HCT116 (cell line): ENCODE results near the gene NAALADL2. TPM values are rescaled to one million over a fixed set of nuclear protein-coding genes. Genes with fewer than 3 reads are reported as not detected.

Experiments used
- ATAC-seq: fragments of 200-7000 bp; cut with Tn5 transposase; 2 replicates; pipeline ENCODE4 v1.9.1; 2020; ENCODE audit warnings: mild to moderate bottlenecking, moderate library complexity
- BruUV-seq: library from RNA; stranded (reverse); fragments of 400-500 nt; replicated peaks from 2 replicates; lab custom pipeline; 2021; lab: Mats Ljungman, UMichigan
- CTCF ChIA-PET: fragments of 300-600 bp; sonication (Branson Sonifier 250); formaldehyde crosslinking; loops from one replicate; lab custom pipeline; 2021; ENCODE audit warnings: antibody characterized with exemption; lab: Charles Lee
- POLR2A ChIA-PET: fragments of 300-600, 350-600 bp; sonication (Branson Sonifier 250); formaldehyde crosslinking; loops from one replicate; lab custom pipeline; 2021; ENCODE audit warnings: antibody characterized with exemption; lab: Charles Lee
- RAD21 ChIA-PET, 2 experiments: fragments of 300-600 bp; sonication (Branson Sonifier 250); formaldehyde crosslinking; loops; one replicate each; lab custom pipeline; 2023; ENCODE audit warnings: low total read pairs in 2 of 2; ENCODE audit not compliant: uncharacterized antibody in 2 of 2, unreplicated experiment in 2 of 2, low non-redundant PET in 1 of 2; lab: Charles Lee
- DNase-seq: peaks from one replicate; pipeline ENCODE4 v3.0.0-alpha.2; 2010; ENCODE audit warnings: low read depth, low spot score
- H2AFZ ChIP-seq: fragments of 200-600 bp; shearing (Covaris generic), sonication (generic); 2 replicates; pipeline ENCODE4 v1.6.1; 2017; ENCODE audit warnings: low read depth, mixed run types, mixed read lengths, antibody characterized with exemption, low read length; ENCODE audit not compliant: poor library complexity, severe bottlenecking
- H3K27ac ChIP-seq: 2 replicates; pipeline ENCODE4 v1.5.1; 2012; ENCODE audit warnings: low read depth, low read length
- H3K27me3 ChIP-seq: fragments of 200-600 bp; sonication (generic); 2 replicates; pipeline ENCODE4 v1.6.1; 2016; ENCODE audit warnings: mixed run types, low read length, mixed read lengths; ENCODE audit not compliant: insufficient read depth
- H3K36me3 ChIP-seq, 2 experiments: fragments of 200-500 bp in 1 of 2; fragments of 200-600 bp in 1 of 2; sonication (Bioruptor generic) in 1 of 2; sonication (generic) in 1 of 2; 2 replicates each; pipeline versions ENCODE4 v1.5.1 to v1.6.1; 2014 to 2016; ENCODE audit warnings: low read length in 2 of 2, inconsistent platforms in 1 of 2, mixed read lengths in 1 of 2, mixed run types in 1 of 2; ENCODE audit not compliant: insufficient read depth in 2 of 2, control insufficient read depth in 1 of 2
- H3K4me1 ChIP-seq, 2 experiments: fragments of 200-600 bp in 1 of 2; sonication (generic) in 1 of 2; 2 replicates each; pipeline versions ENCODE4 v1.5.1 to v1.6.1; 2012 to 2017; ENCODE audit warnings: low read length in 2 of 2, inconsistent platforms in 1 of 2, mild to moderate bottlenecking in 1 of 2, mixed read lengths in 1 of 2, mixed run types in 1 of 2, moderate library complexity in 1 of 2; ENCODE audit not compliant: insufficient read depth in 2 of 2, control insufficient read depth in 1 of 2
- H3K4me2 ChIP-seq: fragments of 200-600 bp; sonication (generic); 2 replicates; pipeline ENCODE4 v1.6.1; 2017; ENCODE audit warnings: mixed run types, low read length, mixed read lengths
- H3K4me3 ChIP-seq, 2 experiments: fragments of 200-600 bp in 1 of 2; sonication (generic) in 1 of 2; replicated peaks in 1 of 2; 2 replicates each; pipeline ENCODE4 v1.5.1; 2011 to 2016; ENCODE audit warnings: low read length in 2 of 2, control low read depth in 1 of 2, low read depth in 1 of 2, mild to moderate bottlenecking in 1 of 2, mixed read lengths in 1 of 2, mixed run types in 1 of 2
- H3K79me2 ChIP-seq: fragments of 200-600 bp; sonication (generic); 2 replicates; pipeline ENCODE4 v1.6.1; 2017; ENCODE audit warnings: mild to moderate bottlenecking, mixed run types, low read length, moderate library complexity, mixed read lengths; ENCODE audit not compliant: insufficient read depth
- H3K9ac ChIP-seq: fragments of 200-600 bp; sonication (generic); 2 replicates; pipeline ENCODE4 v1.6.1; 2016; ENCODE audit warnings: low read length, mixed read lengths
- H3K9me2 ChIP-seq: fragments of 200-600 bp; sonication (generic), shearing (Covaris generic); 2 replicates; pipeline ENCODE4 v1.6.1; 2017; ENCODE audit warnings: mixed run types, mild to moderate bottlenecking, moderate library complexity; ENCODE audit not compliant: insufficient read depth
- H3K9me3 ChIP-seq, 2 experiments: fragments of 200-500 bp in 1 of 2; fragments of 200-600 bp in 1 of 2; sonication (Bioruptor generic) in 1 of 2; sonication (generic) in 1 of 2; 2 replicates each; pipeline ENCODE4 v1.6.1; 2014 to 2017; ENCODE audit warnings: low read length in 2 of 2, mixed read lengths in 2 of 2, inconsistent platforms in 1 of 2, low read depth in 1 of 2, mild to moderate bottlenecking in 1 of 2, mixed run types in 1 of 2, moderate library complexity in 1 of 2; ENCODE audit not compliant: control insufficient read depth in 1 of 2, insufficient read depth in 1 of 2
- H4K20me1 ChIP-seq: fragments of 200-600 bp; sonication (generic), shearing (Covaris generic); 2 replicates; pipeline ENCODE4 v1.6.1; 2017; ENCODE audit warnings: mixed run types, mild to moderate bottlenecking, moderate library complexity; ENCODE audit not compliant: insufficient read depth
- CEBPB ChIP-seq: IDR thresholded peaks from 2 replicates; pipeline ENCODE4 v1.6.1; 2012; ENCODE audit warnings: low read depth
- ELF1 ChIP-seq: IDR thresholded peaks from 2 replicates; pipeline ENCODE4 v1.6.1; 2012; ENCODE audit warnings: low read depth, borderline replicate concordance
- EZH2phosphoT487 ChIP-seq: fragments of 200-600 bp; IDR thresholded peaks from 2 replicates; pipeline ENCODE4 v1.6.1; 2018; ENCODE audit warnings: antibody characterized with exemption, borderline replicate concordance
- JUND ChIP-seq: IDR thresholded peaks from 2 replicates; pipeline ENCODE4 v1.6.1; 2012
- SIN3A ChIP-seq: IDR thresholded peaks from 2 replicates; pipeline ENCODE4 v1.6.1; 2012; ENCODE audit warnings: low read depth
- SP1 ChIP-seq: IDR thresholded peaks from 2 replicates; pipeline ENCODE4 v1.6.1; 2012; ENCODE audit warnings: low read depth
- YY1 ChIP-seq: IDR thresholded peaks from 2 replicates; pipeline ENCODE4 v1.6.1; 2011; ENCODE audit warnings: low read length, low read depth, moderate library complexity, mild to moderate bottlenecking; ENCODE audit not compliant: insufficient replicate concordance; ENCODE audit errors: extremely low read depth
- ZBTB33 ChIP-seq: IDR thresholded peaks from 2 replicates; pipeline ENCODE4 v1.6.1; 2011; ENCODE audit warnings: mild to moderate bottlenecking, low read length, moderate library complexity; ENCODE audit not compliant: insufficient replicate concordance; ENCODE audit errors: extremely low read depth
- intact Hi-C: fragments of 100-400 bp; cut with micrococcal nuclease; formaldehyde crosslinking; loops from 2 replicates; pipeline ENCODE4 v1.10.0; 2022
- total RNA-seq: library from RNA; stranded (reverse); gene quantifications from one replicate; pipeline ENCODE4 v1.2.1, GENCODE V29; 2021; ENCODE audit not compliant: unreplicated experiment

Gene NAALADL2
- total RNA-seq, 1 experiment from 2014 or later = 2.9 TPM

DNA sequence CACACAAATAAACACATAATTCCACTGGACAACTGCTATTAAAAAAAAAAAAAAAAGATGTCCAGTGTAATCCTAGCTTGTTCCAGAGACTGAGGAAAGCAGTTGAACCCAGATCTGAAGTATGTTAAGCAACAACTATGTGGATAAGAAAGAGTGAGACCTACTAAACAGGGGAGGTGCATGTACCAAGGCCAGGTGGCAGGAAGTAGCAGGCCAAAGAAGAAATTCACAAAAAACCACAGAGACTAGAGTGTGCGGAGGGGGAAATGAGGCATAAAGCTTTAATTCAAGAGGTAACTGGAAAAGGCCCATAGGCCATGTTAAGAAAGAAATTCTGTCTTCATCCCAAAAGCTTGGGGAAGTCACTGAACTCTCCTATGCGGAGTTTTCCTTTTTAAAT lies 490.0 kb downstream of the NAALADL2 start:
- POLR2A ChIA-PET = no interaction called here
- no peak for DNase-seq

GRCh38 chr3:175355801-175356335 lies 496.7 kb downstream of the NAALADL2 start:
- H3K27me3 ChIP-seq = no peaks in the 10 kb centered on the region
- no peaks in the 10 kb centered on the region for H3K9me2 ChIP-seq
- no peak for ATAC-seq
- no peak overlapping the region for H3K4me3 ChIP-seq
- no peaks in the 10 kb centered on the region for H3K4me1 ChIP-seq
- POLR2A ChIA-PET = no interaction called here
- no peaks in the 10 kb centered on the region for H3K36me3 ChIP-seq
- RAD21 ChIA-PET = no interaction called here
- no peak overlapping the region for H2AFZ ChIP-seq
- H3K27ac ChIP-seq = no peak overlapping the region
- intact Hi-C loops = no loop called here
- DNase-seq = no peak
- no peaks in the 10 kb centered on the region for H4K20me1 ChIP-seq
- H3K9me3 ChIP-seq = no peaks in the 10 kb centered on the region
- TF ChIP-seq ZBTB33 (no peak), JUND (no peak), CEBPB (no peak), YY1 (no peak), ELF1 (no peak)
- no peak overlapping the region for H3K4me2 ChIP-seq
- BruUV-seq = no TSS peak
- CTCF ChIA-PET = no interaction called here
- H3K9ac ChIP-seq = no peak overlapping the region
- no peaks in the 10 kb centered on the region for H3K79me2 ChIP-seq

More for the DNA sequence above, 490.0 kb downstream of the NAALADL2 start:
- Histone ChIP-seq H3K79me2 (no peaks in the 10 kb centered on the region), H3K9me2 (no peaks in the 10 kb centered on the region), H3K9me3 (no peaks in the 10 kb centered on the region), H3K27ac (no peak overlapping the region), H3K27me3 (no peaks in the 10 kb centered on the region), H2AFZ (no peak overlapping the region), H3K4me2 (no peak overlapping the region), H4K20me1 (no peaks in the 10 kb centered on the region), H3K9ac (no peak overlapping the region), H3K4me3 (no peak overlapping the region), H3K4me1 (peaks cover 12 to 13% of the 10 kb centered on the region in 2 experiments), H3K36me3 (no peaks in the 10 kb centered on the region)
- ChIA-PET CTCF (no interaction called here), RAD21 (no interaction called here)
- TF ChIP-seq EZH2phosphoT487 = no peak
- TF ChIP-seq JUND = no peak
- no peak for TF ChIP-seq SIN3A
- no peak for TF ChIP-seq SP1
- intact Hi-C loops = no loop called here
- no TSS peak for BruUV-seq
- no peak for ATAC-seq
